ENCODE measurements around the gene FSD2.

FSD2 gene

DNA sequence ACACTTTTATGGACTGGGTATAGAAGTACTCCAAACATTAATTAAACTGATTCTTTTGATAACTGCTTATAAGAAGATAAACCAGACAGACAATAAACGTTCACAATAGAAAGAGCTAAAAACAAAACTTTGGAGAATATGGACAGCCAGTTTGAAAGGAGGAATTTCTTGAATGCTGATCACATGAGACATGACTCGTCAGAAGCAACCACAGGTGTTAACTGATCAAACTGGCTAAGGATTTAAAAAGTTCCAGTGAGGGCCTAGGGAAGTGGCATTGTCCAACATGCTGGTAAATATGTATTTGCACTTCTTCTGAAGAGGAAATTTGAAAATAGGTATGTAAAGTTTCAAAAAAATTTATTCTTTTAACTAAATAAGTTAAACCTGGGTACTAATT, 66.8 kb downstream of the FSD2 start:
- H3K4me1 ChIP-seq (ENCODE audit: control insufficient read depth, low read length), result no peaks in the 10 kb centered on the region
- H3K27ac ChIP-seq (ENCODE audit: low read depth, low read length), result no peak overlapping the region
- no peaks in the 10 kb centered on the region for H3K27me3 ChIP-seq (ENCODE audit: control insufficient read depth, low read length)
- no peak overlapping the region for H3K4me2 ChIP-seq (ENCODE audit: low read length)
- no peak overlapping the region for H3K4me3 ChIP-seq (ENCODE audit: low read length)
- TF ChIP-seq, protein P1, sequence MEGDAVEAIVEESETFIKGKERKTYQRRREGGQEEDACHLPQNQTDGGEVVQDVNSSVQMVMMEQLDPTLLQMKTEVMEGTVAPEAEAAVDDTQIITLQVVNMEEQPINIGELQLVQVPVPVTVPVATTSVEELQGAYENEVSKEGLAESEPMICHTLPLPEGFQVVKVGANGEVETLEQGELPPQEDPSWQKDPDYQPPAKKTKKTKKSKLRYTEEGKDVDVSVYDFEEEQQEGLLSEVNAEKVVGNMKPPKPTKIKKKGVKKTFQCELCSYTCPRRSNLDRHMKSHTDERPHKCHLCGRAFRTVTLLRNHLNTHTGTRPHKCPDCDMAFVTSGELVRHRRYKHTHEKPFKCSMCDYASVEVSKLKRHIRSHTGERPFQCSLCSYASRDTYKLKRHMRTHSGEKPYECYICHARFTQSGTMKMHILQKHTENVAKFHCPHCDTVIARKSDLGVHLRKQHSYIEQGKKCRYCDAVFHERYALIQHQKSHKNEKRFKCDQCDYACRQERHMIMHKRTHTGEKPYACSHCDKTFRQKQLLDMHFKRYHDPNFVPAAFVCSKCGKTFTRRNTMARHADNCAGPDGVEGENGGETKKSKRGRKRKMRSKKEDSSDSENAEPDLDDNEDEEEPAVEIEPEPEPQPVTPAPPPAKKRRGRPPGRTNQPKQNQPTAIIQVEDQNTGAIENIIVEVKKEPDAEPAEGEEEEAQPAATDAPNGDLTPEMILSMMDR (IDR thresholded peaks at IDR 0.05; ENCODE audit: low read depth, low read length, poor library complexity, severe bottlenecking), result no peak
- TF ChIP-seq EZH2phosphoT487 (IDR thresholded peaks at IDR 0.05; ENCODE audit: borderline replicate concordance, low read length), result no peak
- no peaks in the 10 kb centered on the region for H3K9me2 ChIP-seq (replicated peaks; ENCODE audit: control insufficient read depth, low read length)
- no peaks in the 10 kb centered on the region for H3F3A ChIP-seq (ENCODE audit: control insufficient read depth, insufficient read depth)
- no peaks in the 10 kb centered on the region for H3K36me3 ChIP-seq (ENCODE audit: control insufficient read depth, low read length)
- H3K79me2 ChIP-seq (ENCODE audit: control insufficient read depth, low read length), result no peaks in the 10 kb centered on the region
- no peaks in the 10 kb centered on the region for H3K9me3 ChIP-seq (ENCODE audit: control insufficient read depth, insufficient read depth, low read length)
- no peaks in the 10 kb centered on the region for H4K20me1 ChIP-seq (ENCODE audit: control insufficient read depth, insufficient read depth, low read depth, low read length)

DNA sequence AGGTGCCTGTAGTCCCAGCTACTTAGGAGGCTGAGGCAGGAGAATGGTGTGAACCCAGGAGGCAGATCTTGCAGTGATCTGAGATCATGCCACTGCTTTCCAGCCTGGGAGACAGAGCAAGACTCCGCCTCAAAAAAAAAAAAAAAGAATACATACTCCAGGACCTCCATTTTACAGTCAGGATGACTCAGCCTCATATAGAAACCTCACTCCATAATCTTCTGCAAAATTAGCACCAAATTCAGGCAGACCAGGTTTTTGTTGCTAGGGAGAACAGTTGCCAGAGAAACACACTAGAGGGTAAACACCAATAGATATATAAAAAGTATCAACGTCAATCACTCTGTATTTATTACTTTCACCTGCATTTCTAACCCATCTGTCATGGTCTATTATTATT, 67.9 kb downstream of the FSD2 start:
- Histone ChIP-seq H3K4me1 (ENCODE audit: control insufficient read depth, low read length) (no peaks in the 10 kb centered on the region), H3K4me2 (ENCODE audit: low read length) (no peak overlapping the region), H3K9me2 (replicated peaks; ENCODE audit: control insufficient read depth, low read length) (no peaks in the 10 kb centered on the region), H3K36me3 (ENCODE audit: control insufficient read depth, low read length) (no peaks in the 10 kb centered on the region), H3F3A (ENCODE audit: control insufficient read depth, insufficient read depth) (no peaks in the 10 kb centered on the region), H3K27ac (ENCODE audit: low read depth, low read length) (no peak overlapping the region), H3K79me2 (ENCODE audit: control insufficient read depth, low read length) (no peaks in the 10 kb centered on the region), H3K4me3 (ENCODE audit: low read length) (no peak overlapping the region), H3K27me3 (ENCODE audit: control insufficient read depth, low read length) (no peaks in the 10 kb centered on the region), H4K20me1 (ENCODE audit: control insufficient read depth, insufficient read depth, low read depth, low read length) (no peaks in the 10 kb centered on the region), H3K9me3 (ENCODE audit: control insufficient read depth, insufficient read depth, low read length) (no peaks in the 10 kb centered on the region)
- TF ChIP-seq EZH2phosphoT487 (IDR thresholded peaks at IDR 0.05; ENCODE audit: borderline replicate concordance, low read length), result no peak
- TF ChIP-seq, protein P1 (IDR thresholded peaks at IDR 0.05; ENCODE audit: low read depth, low read length, poor library complexity, severe bottlenecking), result no peak

DNA sequence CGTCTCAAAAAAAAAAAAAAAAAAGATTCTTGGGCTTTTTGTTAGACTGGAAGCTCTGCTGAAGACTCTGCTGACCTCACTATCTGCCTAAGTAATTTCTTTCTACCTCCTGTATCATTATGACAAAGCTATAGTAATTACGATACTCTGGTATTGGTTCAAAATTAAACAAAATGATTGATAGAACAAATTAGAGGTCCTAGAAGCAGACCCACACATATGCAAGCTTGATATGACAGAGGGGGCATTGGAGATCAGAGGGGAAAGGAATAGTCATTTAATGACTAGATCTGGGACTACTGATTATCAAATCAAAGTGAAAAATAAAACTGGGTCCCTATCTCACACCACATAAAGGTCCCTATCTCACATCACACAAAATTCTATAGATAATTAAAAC, 74.3 kb downstream of the FSD2 start:
- Histone ChIP-seq H3K9me2 (replicated peaks; ENCODE audit: control insufficient read depth, low read length) (no peaks in the 10 kb centered on the region), H3K79me2 (ENCODE audit: control insufficient read depth, low read length) (no peaks in the 10 kb centered on the region), H3F3A (ENCODE audit: control insufficient read depth, insufficient read depth) (no peaks in the 10 kb centered on the region), H4K20me1 (ENCODE audit: control insufficient read depth, insufficient read depth, low read depth, low read length) (no peaks in the 10 kb centered on the region), H3K4me2 (ENCODE audit: low read length) (no peak overlapping the region), H3K36me3 (ENCODE audit: control insufficient read depth, low read length) (no peaks in the 10 kb centered on the region), H3K4me3 (ENCODE audit: low read length) (no peak overlapping the region), H3K9me3 (ENCODE audit: control insufficient read depth, insufficient read depth, low read length) (no peaks in the 10 kb centered on the region), H3K27me3 (ENCODE audit: control insufficient read depth, low read length) (no peaks in the 10 kb centered on the region), H3K27ac (ENCODE audit: low read depth, low read length) (no peak overlapping the region), H3K4me1 (ENCODE audit: control insufficient read depth, low read length) (no peaks in the 10 kb centered on the region)
- TF ChIP-seq, protein P1 (IDR thresholded peaks at IDR 0.05; ENCODE audit: low read depth, low read length, poor library complexity, severe bottlenecking), result no peak
- no peak for TF ChIP-seq EZH2phosphoT487 (IDR thresholded peaks at IDR 0.05; ENCODE audit: borderline replicate concordance, low read length)

All from DOHH2 (cell line).